ENCODE data around the gene CCNL1.
"Not testable (repeated sequence)": the region's sequence is repeated elsewhere in the genome, so short reads cannot be mapped to it uniquely, and the experiment has no call there.

CCNL1 gene

DNA sequence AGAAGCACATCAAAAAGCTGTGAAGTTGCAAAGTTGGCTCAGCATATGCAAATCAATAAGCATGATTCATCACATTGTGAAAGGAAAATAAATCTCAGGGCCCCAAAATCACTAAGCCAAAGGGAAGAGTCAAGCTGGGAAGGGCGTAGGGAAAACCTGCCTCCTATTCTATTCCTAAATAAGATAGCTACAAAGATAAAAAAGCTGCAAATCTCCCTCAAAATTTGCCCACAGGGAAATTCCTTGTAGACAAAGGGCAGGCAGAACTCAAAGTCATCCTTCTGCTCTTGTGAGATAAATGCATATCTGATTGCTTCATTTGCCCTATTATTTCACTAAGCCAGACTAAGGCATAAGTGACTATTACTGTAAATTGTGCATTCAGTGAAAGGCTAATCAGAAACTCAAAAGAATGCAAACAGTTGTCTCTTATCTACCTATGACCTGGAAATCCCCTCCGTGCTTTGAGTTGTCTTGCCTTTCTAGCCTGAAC lies 30.5 kb upstream of the CCNL1 start:
- no peak overlapping the region for H3K27ac ChIP-seq
- no peak for TF ChIP-seq ZFX (IDR thresholded peaks at IDR 0.05)
- TF ChIP-seq, protein P1, sequence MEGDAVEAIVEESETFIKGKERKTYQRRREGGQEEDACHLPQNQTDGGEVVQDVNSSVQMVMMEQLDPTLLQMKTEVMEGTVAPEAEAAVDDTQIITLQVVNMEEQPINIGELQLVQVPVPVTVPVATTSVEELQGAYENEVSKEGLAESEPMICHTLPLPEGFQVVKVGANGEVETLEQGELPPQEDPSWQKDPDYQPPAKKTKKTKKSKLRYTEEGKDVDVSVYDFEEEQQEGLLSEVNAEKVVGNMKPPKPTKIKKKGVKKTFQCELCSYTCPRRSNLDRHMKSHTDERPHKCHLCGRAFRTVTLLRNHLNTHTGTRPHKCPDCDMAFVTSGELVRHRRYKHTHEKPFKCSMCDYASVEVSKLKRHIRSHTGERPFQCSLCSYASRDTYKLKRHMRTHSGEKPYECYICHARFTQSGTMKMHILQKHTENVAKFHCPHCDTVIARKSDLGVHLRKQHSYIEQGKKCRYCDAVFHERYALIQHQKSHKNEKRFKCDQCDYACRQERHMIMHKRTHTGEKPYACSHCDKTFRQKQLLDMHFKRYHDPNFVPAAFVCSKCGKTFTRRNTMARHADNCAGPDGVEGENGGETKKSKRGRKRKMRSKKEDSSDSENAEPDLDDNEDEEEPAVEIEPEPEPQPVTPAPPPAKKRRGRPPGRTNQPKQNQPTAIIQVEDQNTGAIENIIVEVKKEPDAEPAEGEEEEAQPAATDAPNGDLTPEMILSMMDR (conservative IDR thresholded peaks at IDR 0.05) = no peak

GRCh38 chr3:157188391-157188790 lies 28.4 kb upstream of the CCNL1 start:
- TF ChIP-seq ZFX (IDR thresholded peaks at IDR 0.05) = no peak
- TF ChIP-seq, protein P1 (conservative IDR thresholded peaks at IDR 0.05) = no peak
- no peak overlapping the region for H3K27ac ChIP-seq

- TF ChIP-seq, protein P1 (conservative IDR thresholded peaks at IDR 0.05) = no peak; the same call in 1 of the 2 replicates
- TF ChIP-seq ZFX (IDR thresholded peaks at IDR 0.05) = no peak
- H3K27ac ChIP-seq = no peak overlapping the region
These were observed 22.9 kb upstream of the CCNL1 start for GRCh38 chr3:157182879-157183278.

DNA sequence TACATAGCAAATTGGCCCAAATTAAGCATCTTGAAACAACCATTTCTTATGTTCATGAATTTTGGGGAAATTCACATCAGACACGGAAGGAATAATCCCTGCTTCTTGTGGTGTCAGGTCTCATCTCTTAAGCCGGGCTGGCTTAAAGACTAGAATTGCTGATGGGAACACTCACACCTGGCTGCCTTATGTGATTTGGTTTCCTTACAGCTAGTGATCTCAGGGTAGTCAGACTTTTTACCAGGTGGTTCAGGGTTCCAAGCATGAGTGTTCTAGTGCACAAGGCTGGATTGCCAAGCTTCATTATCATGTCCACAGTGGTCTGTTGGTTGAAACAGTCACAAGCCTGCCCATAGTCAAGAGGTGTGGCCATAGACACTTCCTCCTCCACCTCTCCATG lies 20.3 kb upstream of the CCNL1 start:
- no peak overlapping the region for H3K27ac ChIP-seq
- TF ChIP-seq, protein P1 (conservative IDR thresholded peaks at IDR 0.05) = no peak
- TF ChIP-seq ZFX (IDR thresholded peaks at IDR 0.05) = no peak

- TF ChIP-seq, protein P1 (conservative IDR thresholded peaks at IDR 0.05) = no peak
- no peak for TF ChIP-seq ZFX (IDR thresholded peaks at IDR 0.05)
- H3K27ac ChIP-seq = no peak overlapping the region
These were observed 19.4 kb upstream of the CCNL1 start for GRCh38 chr3:157179365-157179803.

DNA sequence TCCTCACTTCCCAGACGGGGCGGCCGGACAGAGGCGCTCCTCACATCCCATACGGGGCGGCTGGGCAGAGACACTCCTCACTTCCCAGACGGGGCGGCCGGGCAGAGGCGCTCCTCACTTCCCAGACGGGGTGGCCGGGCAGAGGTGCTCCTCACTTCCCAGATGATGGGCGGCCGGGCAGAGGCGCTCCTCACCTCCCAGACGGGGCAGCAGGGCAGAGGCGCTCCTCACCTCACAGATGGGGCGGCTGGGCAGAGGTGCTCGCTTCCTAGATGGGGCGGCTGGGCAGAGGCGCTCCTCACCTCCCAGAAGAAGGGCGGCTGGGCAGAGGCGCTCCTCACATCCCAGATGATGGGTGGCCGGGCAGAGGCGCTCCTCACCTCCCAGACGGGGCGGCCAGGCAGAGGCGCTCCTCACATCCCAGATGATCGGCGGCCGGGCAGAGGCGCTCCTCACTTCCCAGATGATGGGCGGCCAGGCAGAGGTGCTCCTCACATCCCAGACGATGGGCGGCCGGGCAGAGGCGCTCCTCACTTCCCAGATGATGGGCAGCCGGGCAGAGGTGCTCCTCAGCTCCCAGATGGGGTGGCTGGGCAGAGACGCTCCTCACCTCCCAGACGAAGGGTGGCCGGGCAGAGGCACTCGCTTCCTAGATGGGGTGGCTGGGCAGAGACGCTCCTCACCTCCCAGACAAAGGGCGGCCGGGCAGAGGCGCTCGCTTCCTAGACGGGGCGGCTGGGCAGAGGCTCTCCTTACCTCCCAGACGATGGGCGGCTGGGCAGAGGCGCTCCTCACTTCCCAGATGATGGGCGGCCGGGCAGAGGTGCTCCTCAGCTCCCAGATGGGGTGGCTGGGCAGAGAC lies 18.8 kb upstream of the CCNL1 start:
- H3K27ac ChIP-seq = not testable (repeated sequence)

GRCh38 chr3:157177801-157178453 lies 18.0 kb upstream of the CCNL1 start:
- not testable (repeated sequence) for H3K27ac ChIP-seq

DNA sequence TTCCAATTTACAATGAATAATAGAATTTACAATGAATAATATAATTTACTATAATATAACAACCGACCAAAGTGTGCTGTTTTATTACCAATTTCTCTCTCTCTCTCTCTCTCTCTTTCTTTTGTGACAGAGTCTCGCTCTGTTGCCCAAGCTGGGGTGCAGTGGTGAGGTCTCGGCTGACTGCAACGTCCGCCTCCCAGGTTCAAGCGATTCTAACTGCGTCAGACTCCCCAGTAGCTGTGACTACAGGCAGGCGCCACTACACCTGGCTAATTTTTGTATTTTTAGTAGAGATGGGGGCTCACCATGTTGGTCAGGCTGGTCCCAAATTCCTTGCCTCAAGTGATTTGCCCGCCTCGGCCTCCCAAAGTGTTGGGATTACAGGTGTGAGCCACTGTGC lies 17.0 kb upstream of the CCNL1 start:
- TF ChIP-seq, protein P1 (conservative IDR thresholded peaks at IDR 0.05) = no peak
- no peak for TF ChIP-seq ZFX (IDR thresholded peaks at IDR 0.05)

More for the DNA sequence above, 17.0 kb upstream of the CCNL1 start:
- H3K27ac ChIP-seq = no peak overlapping the region
